Lung (tissue), 12 donors: ENCODE results near the gene CBR4. TPM values are rescaled to one million over a fixed set of nuclear protein-coding genes. Genes with fewer than 3 reads are reported as not detected.

Experiments used
- ATAC-seq: fragments of 200-7000 bp; cut with Tn5 transposase; one replicate; pipeline ENCODE4 v1.9.1; 2020; ENCODE audit warnings: moderate number of reproducible peaks; ENCODE audit not compliant: insufficient read depth, low FRiP score
- DNase-seq, 3 donors: peaks; one replicate each; pipeline ENCODE4 v3.0.0-alpha.2; 2013 to 2017
- H3K27ac ChIP-seq, 2 donors: one replicate each; pipeline ENCODE4 v1.5.1; 2013; ENCODE audit warnings: mild to moderate bottlenecking in 2 of 2, moderate library complexity in 2 of 2, control low read depth in 1 of 2, inconsistent platforms in 1 of 2, low read depth in 1 of 2, low read length in 1 of 2
- H3K27me3 ChIP-seq, 3 donors: one replicate each; pipeline ENCODE4 v1.5.1; 2013; ENCODE audit warnings: low read length in 2 of 3; ENCODE audit not compliant: control insufficient read depth in 3 of 3, insufficient read depth in 3 of 3
- H3K36me3 ChIP-seq, 4 donors: one replicate each; pipeline ENCODE4 v1.5.1; 2013; ENCODE audit warnings: low read length in 4 of 4, mild to moderate bottlenecking in 1 of 4, moderate library complexity in 1 of 4; ENCODE audit not compliant: control insufficient read depth in 4 of 4, insufficient read depth in 4 of 4
- H3K4me1 ChIP-seq, 5 donors: one replicate each; pipeline ENCODE4 v1.5.1; 2013; ENCODE audit warnings: low read length in 5 of 5, mild to moderate bottlenecking in 2 of 5, moderate library complexity in 1 of 5; ENCODE audit not compliant: control insufficient read depth in 5 of 5, insufficient read depth in 5 of 5
- H3K4me3 ChIP-seq: one replicate; pipeline ENCODE4 v1.5.1; 2013; ENCODE audit warnings: mild to moderate bottlenecking, control low read depth, moderate library complexity
- H3K9ac ChIP-seq, 2 donors: one replicate each; pipeline ENCODE4 v1.5.1; 2013; ENCODE audit warnings: low read length in 2 of 2, control low read depth in 1 of 2; ENCODE audit not compliant: insufficient read depth in 1 of 2
- H3K9me3 ChIP-seq, 4 donors: one replicate each; pipeline ENCODE4 v1.5.1; 2013; ENCODE audit warnings: low read length in 3 of 4, mild to moderate bottlenecking in 1 of 4, moderate library complexity in 1 of 4; ENCODE audit not compliant: control insufficient read depth in 4 of 4, insufficient read depth in 3 of 4
- WGBS, 2 donors: extraction: QIAGEN DNeasy Blood & Tissue Kit; methylation state at CpG; one replicate each; pipeline ENCODE4 v1.1.7; 2013; 5-methylcytosine and 5-hydroxymethylcytosine counted together
- polyA plus RNA-seq, 2 donors: library from polyadenylated mRNA; stranded (reverse); fragments of 200-250 nt; gene quantifications; one replicate each; pipeline ENCODE4 v1.2.1, GENCODE V29; 2013
- total RNA-seq, 2 donors: library from RNA; depleted of rRNA in 1 of 2; stranded (reverse); fragments of >200 nt in 1 of 2; gene quantifications; one replicate each; pipeline ENCODE4 v1.2.1, GENCODE V29; 2014 to 2021
- TF ChIP-seq, protein P1 (sequence below): IDR thresholded peaks from 2 replicates; pipeline ENCODE4 v1.5.1; 2012; ENCODE audit warnings: mild to moderate bottlenecking; ENCODE audit errors: control extremely low read depth, extremely low read depth
- donor health status: control.
- donor health status: control.
- donor health status: Bipolar disorder and iron deficiency.
- donor health status: healthy.
- donor health status: DM: yes; HTN: yes; CAD: no.

The CBR4 gene
- total and polyA plus RNA-seq, 4 donors: 5.8 to 32.1 (median 14.5) TPM

DNA sequence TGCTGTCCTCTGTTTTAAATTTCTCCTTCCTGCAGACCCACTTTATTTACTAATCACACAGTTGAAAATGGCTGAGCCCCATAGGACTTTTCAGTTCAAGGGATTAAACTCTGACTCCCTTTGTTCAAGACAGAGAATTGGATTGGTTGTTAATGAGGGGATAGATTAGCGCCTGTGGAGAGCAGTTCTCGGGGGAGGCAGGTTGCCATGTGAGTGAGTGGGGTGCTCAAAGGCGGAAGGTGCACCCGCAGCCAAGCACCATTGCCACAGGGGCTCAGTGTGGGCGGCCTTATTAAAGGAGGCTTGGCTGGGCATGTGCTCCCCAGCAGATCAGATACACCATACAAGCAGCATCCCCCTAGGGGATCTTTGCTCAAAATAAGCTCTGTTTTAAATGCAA, 7.9 kb upstream of the CBR4 start:
- TF ChIP-seq, protein P1, sequence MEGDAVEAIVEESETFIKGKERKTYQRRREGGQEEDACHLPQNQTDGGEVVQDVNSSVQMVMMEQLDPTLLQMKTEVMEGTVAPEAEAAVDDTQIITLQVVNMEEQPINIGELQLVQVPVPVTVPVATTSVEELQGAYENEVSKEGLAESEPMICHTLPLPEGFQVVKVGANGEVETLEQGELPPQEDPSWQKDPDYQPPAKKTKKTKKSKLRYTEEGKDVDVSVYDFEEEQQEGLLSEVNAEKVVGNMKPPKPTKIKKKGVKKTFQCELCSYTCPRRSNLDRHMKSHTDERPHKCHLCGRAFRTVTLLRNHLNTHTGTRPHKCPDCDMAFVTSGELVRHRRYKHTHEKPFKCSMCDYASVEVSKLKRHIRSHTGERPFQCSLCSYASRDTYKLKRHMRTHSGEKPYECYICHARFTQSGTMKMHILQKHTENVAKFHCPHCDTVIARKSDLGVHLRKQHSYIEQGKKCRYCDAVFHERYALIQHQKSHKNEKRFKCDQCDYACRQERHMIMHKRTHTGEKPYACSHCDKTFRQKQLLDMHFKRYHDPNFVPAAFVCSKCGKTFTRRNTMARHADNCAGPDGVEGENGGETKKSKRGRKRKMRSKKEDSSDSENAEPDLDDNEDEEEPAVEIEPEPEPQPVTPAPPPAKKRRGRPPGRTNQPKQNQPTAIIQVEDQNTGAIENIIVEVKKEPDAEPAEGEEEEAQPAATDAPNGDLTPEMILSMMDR: no peak
- Histone ChIP-seq H3K27ac (no peak overlapping the region), H3K9ac (no peak overlapping the region), H3K27me3 (no peaks in the 10 kb centered on the region), H3K36me3 (no peaks in the 10 kb centered on the region), H3K4me3 (no peak overlapping the region), H3K4me1 (peaks cover 0 to 5% (median 0%) of the 10 kb centered on the region in 5 donors), H3K9me3 (no peaks in the 10 kb centered on the region)
- ATAC-seq (no peak), DNase-seq (no peak)
- WGBS, 2 donors: 92 to 94% methylated on average over 5 of the region's 5 CpGs

DNA sequence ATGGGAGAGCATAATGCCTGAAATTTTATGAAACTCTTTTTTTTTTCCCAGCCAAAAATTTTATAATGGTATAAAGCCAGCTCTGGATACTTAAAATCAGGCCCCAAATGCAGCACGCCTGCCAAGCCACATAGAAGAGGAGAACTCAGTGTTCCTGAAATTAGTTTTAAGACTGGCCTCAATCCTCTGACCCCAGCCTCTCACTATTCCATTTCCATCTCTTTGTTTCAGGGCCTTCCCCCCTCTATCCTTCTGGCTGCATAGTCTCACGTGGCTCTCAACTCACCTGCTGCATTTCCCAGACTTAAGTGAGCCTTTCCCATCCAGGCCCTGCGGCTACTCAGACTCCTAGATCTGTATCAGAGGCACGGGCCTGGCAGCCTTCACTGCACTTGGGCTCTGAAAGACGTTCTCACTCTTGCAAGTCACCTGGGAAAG, 5.2 kb upstream of the CBR4 start:
- Histone ChIP-seq H3K9me3 (no peaks in the 10 kb centered on the region), H3K27me3 (no peaks in the 10 kb centered on the region), H3K36me3 (no peaks in the 10 kb centered on the region), H3K27ac (no peak overlapping the region), H3K9ac (no peak overlapping the region), H3K4me1 (peaks cover 0 to 5% (median 0%) of the 10 kb centered on the region in 5 donors), H3K4me3 (no peak overlapping the region)
- DNase-seq: no peak
- TF ChIP-seq, protein P1: no peak
- no peak for ATAC-seq
- WGBS, 2 donors: 66 to 70% methylated on average over 5 of the region's 5 CpGs

GRCh38 chr4:169014586-169014985, 4.5 kb upstream of the CBR4 start:
- no peak overlapping the region for H3K27ac ChIP-seq
- peaks cover 0 to 5% (median 0%) of the 10 kb centered on the region in 5 donors for H3K4me1 ChIP-seq
- TF ChIP-seq, protein P1: no peak
- no peak for DNase-seq
- no peaks in the 10 kb centered on the region for H3K36me3 ChIP-seq
- whole genome bisulfite sequencing, 2 donors: 26 to 61% methylated on average over 2 of the region's 2 CpGs
- no peak for ATAC-seq
- no peaks in the 10 kb centered on the region for H3K27me3 ChIP-seq
- H3K9me3 ChIP-seq: no peaks in the 10 kb centered on the region
- H3K9ac ChIP-seq: no peak overlapping the region
- no peak overlapping the region for H3K4me3 ChIP-seq

DNA sequence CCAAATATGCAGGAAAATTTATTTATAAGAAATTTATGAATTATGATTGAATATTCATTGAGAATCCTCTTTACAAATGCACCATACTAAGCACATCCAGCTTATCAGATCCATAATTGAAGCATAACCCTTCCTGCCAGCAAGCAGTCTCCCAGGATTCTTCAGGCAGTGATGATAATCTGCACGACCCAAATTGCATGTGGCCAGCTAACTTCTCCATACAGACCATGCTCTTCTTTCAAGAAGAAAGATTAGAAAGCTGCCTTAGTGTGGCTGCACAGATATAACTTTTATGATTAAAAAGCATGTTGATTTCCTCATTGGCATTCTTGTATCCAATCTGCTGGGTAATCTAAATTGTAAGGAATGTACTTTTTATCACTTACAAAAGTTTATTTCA, 3.3 kb upstream of the CBR4 start:
- Histone ChIP-seq H3K4me1 (peaks cover 2 to 10% (median 5%) of the 10 kb centered on the region in 5 donors), H3K27me3 (no peaks in the 10 kb centered on the region), H3K36me3 (no peaks in the 10 kb centered on the region), H3K27ac (no peak overlapping the region), H3K4me3 (no peak overlapping the region), H3K9ac (no peak overlapping the region), H3K9me3 (no peaks in the 10 kb centered on the region)
- TF ChIP-seq, protein P1: no peak
- no peak for DNase-seq
- no peak for ATAC-seq
- WGBS, 2 donors: 85 to 87% methylated on average over 1 of the region's 1 CpG
